ENCODE data around the gene SNRNP48.

The SNRNP48 gene

DNA sequence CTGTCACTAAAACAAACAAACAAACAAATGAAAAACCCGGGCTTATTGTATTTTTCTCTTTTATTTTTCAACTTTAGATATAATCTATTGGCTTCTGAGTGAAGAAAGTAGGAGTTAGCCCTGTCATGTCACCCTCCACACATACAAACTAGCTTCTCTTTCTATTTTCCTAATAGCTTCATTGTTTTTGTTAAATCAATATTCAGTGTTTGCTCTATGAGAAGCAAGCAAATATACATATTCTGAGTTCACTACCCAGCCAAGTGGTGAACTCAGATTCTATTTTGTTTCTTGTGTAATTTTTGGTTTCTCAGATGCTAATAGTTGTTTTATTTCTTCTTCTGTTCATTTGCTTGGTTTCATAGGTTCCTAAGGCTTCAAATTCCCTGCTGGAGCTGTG lies 66.4 kb downstream of the SNRNP48 start:
- H3K4me1 ChIP-seq (ENCODE audit: control insufficient read depth in 1 of 2, insufficient read depth in 2 of 2, low read length in 2 of 2): no peaks in the 10 kb centered on the region

DNA sequence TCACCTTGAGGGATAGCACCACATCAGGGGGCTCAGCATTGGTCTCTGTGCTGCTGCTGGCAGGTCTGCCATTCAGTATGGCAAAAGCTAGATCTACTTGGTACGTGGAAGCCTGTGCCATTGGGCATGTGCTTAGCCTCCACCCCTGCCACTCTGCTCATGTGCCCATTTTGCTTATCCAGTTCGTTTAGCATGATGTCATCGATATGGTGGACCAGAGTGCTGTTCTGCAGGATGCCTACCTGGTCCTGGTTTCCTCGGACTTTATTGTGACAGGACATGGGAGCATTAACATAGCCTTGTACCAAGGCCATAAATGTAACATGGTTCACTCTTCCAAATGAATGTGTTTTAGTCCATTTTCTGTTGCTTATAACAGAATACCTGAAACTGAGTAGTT lies 68.5 kb downstream of the SNRNP48 start:
- peaks cover 0 to 12% of the 10 kb centered on the region in 2 donors for H3K27me3 ChIP-seq (ENCODE audit: control insufficient read depth in 1 of 2, insufficient read depth in 2 of 2, low read length in 2 of 2)
- no peak overlapping the region for H3K9ac ChIP-seq (ENCODE audit: low read depth in 1 of 2, low read length in 2 of 2)
- H3K4me1 ChIP-seq (ENCODE audit: control insufficient read depth in 1 of 2, insufficient read depth in 2 of 2, low read length in 2 of 2): no peaks in the 10 kb centered on the region
- H3K4me3 ChIP-seq (ENCODE audit: low read depth in 1 of 2, low read length in 2 of 2): no peak overlapping the region
- no peak overlapping the region for H3K27ac ChIP-seq (ENCODE audit: low read depth, low read length)
- H3K36me3 ChIP-seq (ENCODE audit: control insufficient read depth in 1 of 2, insufficient read depth in 2 of 2, low read length in 2 of 2): no peaks in the 10 kb centered on the region
- H3K9me3 ChIP-seq (ENCODE audit: control insufficient read depth in 1 of 2, low read length in 2 of 2): no peaks in the 10 kb centered on the region

More for the DNA sequence above, 66.4 kb downstream of the SNRNP48 start:
- H3K9me3 ChIP-seq (ENCODE audit: control insufficient read depth in 1 of 2, low read length in 2 of 2): no peaks in the 10 kb centered on the region
- no peak overlapping the region for H3K9ac ChIP-seq (ENCODE audit: low read depth in 1 of 2, low read length in 2 of 2)
- H3K4me3 ChIP-seq (ENCODE audit: low read depth in 1 of 2, low read length in 2 of 2): no peak overlapping the region
- H3K27me3 ChIP-seq (ENCODE audit: control insufficient read depth in 1 of 2, insufficient read depth in 2 of 2, low read length in 2 of 2): peaks cover 3 to 11% of the 10 kb centered on the region in 2 donors
- no peaks in the 10 kb centered on the region for H3K36me3 ChIP-seq (ENCODE audit: control insufficient read depth in 1 of 2, insufficient read depth in 2 of 2, low read length in 2 of 2)
- H3K27ac ChIP-seq (ENCODE audit: low read depth, low read length): no peak overlapping the region

DNA sequence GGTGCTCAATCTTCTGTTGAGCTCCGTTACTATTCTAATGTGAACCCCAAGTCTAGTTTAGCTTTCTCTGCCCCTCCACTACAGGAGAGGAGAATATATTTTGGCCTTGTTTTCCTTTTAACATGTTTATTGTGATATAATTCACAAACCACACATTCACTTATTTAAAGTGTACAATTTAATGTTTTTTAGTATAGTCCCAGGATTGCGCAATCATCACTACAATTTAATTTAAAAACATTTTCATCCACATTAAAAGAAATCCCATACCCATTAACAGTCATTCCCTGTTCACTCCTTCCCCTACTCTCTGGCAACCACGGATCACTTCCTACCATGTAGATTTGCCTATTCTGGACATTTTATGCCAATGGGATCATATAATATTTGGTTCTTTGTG lies 71.4 kb downstream of the SNRNP48 start:
- no peaks in the 10 kb centered on the region for H3K36me3 ChIP-seq (ENCODE audit: control insufficient read depth in 1 of 2, insufficient read depth in 2 of 2, low read length in 2 of 2)
- no peak overlapping the region for H3K27ac ChIP-seq (ENCODE audit: low read depth, low read length)
- H3K9ac ChIP-seq (ENCODE audit: low read depth in 1 of 2, low read length in 2 of 2): no peak overlapping the region
- no peak overlapping the region for H3K4me3 ChIP-seq (ENCODE audit: low read depth in 1 of 2, low read length in 2 of 2)
- H3K9me3 ChIP-seq (ENCODE audit: control insufficient read depth in 1 of 2, low read length in 2 of 2): no peaks in the 10 kb centered on the region
- peaks cover 0 to 11% of the 10 kb centered on the region in 2 donors for H3K27me3 ChIP-seq (ENCODE audit: control insufficient read depth in 1 of 2, insufficient read depth in 2 of 2, low read length in 2 of 2)
- H3K4me1 ChIP-seq (ENCODE audit: control insufficient read depth in 1 of 2, insufficient read depth in 2 of 2, low read length in 2 of 2): no peaks in the 10 kb centered on the region

Data from duodenal mucosa (tissue), 2 donors.